ENCODE measurements around the gene ADAT3.

ADAT3 gene

DNA sequence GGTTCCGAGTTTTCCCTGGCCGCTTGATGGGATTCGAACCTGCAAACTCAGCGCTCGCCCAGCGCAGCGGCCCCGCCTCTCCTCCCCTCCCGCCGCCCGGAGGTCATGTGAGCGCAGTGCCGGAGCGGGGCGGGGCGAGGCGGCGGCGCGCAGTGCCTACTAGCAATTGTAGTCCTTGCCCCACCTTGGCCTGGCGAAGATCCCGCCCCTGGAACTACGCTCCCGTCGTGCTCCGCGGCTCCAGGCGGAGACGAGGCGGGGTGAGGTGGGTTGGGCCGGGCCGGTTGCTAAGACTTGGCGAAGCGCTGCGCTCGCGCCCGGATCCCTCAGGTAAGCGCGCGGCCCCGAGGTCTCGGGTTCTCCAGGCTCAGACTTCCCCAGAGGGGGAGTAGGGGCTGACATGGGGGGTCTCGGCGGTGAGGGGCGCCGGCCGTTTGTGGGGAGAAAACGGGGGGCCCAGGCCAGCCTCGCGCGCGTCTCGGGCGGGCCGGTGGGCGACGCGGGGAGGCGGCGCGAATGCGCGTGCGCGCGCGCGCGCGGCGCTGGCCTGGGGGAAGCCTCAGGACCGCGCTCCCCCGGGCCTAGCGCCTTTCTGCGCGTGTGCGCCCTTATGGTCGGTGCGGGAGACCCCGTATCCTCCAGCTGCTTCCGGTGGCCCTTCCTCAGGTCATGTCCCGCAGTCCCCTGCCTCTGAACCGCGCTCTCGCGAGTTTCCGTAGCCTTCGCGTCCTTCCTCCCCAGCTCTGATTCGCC, at the start of gene ADAT3, which contains the start of gene SCAMP4:
TSS of gene ADAT3 (plus strand) at position 290 of the 753 bp plus-strand sequence. CDS start 6,649 bp downstream, outside the sequence.
TSS of gene SCAMP4 (plus strand) at position 290 of the 753 bp plus-strand sequence. CDS start 9,621 bp downstream, outside the sequence.
- in situ Hi-C loops (cut with MboI; ENCODE audit: low sequenced_read_pairs) = no loop called here

- in situ Hi-C loops (cut with MboI; ENCODE audit: low sequenced_read_pairs) = no loop called here
These were observed 49.4 kb upstream of the ADAT3 start for GRCh38 chr19:1855828-1856255.

- in situ Hi-C loops (cut with MboI; ENCODE audit: low sequenced_read_pairs) = no loop called here
These were observed 48.9 kb upstream of the ADAT3 start for GRCh38 chr19:1856345-1856697.

DNA sequence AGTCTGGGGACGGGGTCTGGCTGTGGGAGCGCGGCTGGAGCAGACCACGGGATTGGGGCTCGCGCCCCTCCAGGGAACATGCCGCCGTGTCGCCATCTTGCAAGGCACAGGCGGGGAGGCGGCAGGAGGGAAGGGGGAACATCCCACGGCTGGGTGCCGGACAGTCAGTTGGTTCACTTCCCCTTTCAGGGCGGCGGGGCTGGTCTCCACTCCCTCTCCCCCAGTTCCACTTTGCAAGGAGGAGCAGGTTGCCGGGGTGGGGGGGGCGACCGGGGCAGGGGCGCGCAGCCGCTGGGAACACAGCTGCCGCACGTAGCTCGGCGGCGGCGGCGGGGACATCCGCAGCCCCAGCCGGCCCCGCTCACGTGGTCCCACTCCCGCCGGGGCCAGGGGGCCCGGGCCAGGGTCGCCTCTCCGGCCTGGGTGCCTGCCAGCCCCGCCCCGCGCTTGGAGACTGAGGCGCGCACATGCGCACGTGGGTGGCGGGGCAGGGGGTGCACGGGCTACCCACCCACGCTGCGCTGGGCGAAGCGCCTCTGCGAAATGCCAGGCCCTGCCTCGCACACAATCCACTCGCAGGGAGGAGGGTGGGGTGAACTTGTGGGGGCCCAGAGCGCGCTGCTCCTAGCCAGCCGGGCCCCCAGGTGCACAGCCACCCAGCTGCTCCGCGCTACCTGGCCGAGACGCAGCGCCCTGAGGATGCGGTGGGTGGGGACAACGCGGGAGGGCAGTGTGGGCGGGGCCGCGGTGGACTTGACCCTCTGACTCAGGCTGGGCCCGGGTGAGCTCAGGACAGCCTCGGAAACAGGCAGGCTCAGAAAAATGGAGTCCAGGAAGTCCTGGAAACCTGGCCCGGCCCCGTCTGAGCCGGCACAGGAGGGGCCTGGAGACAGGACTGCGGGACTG, 48.2 kb upstream of the ADAT3 start:
- in situ Hi-C loops (cut with MboI; ENCODE audit: low sequenced_read_pairs) = no loop called here

DNA sequence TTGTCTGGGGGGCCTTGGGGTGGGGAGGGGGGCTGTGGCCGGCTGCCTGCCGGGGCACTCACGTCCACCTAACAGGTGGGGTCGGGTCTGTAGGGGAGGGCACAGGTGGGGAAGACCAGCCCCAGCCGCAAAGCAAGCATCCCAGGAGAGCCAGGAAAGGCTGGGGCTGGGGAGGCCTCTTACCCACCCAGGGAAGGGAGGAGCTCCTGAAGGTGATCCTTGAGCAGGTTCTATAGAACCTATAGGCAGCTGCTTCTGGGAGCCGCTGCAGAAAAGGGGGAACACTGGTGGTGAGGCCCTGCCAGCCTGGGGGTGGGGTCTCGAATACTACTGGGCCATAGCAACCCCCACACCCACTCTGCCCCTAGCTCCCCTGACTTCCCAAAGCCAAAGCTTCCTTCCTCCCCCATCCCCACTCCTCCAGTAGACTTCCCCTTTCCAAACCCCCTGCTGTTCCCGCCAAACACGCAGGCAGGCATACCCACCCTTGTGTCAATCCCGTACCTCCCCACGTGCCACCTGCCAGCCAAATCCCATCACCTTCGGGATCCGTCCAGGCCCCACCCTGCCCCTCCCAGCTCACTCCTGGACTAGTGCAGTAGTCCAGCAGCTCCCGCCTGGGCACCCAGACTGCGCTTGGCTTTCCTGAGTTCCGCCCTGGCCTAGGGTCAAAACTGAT, 47.4 kb upstream of the ADAT3 start:
- in situ Hi-C loops (cut with MboI; ENCODE audit: low sequenced_read_pairs) = no loop called here

DNA sequence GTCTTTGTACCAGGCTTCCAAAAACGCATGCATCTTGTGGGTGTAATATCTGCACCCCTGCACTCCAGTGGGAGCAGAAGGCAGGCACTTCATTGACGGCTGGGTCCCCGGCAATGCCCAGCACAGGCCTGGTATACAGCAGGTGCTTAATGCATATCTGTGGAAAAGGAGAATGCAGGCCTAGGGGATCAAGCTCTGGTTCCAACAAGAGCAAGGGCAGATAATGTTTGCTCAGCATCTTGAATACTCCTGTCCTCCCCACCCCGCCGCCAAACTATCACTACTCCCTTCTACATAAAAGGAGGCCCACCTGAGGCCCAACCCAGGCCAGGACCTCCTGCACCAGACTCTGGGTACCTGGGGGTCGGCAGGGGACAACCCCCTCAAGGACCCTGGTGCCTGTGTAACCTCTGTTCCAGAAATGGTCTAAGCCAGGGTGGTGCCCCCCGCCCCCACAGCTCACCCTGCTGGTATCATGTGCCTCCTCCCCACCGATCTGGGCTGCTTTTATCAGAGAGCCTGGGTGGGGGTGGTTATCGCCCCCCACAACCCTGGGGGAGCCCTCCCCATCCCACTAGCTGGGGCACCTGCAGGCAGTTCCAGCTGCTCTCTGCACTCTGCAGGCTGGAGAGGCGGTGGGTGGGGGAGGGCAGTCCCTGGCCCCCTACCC, 46.7 kb upstream of the ADAT3 start:
- in situ Hi-C loops (cut with MboI; ENCODE audit: low sequenced_read_pairs) = no loop called here

- in situ Hi-C loops (cut with MboI; ENCODE audit: low sequenced_read_pairs) = no loop called here
These were observed 45.8 kb upstream of the ADAT3 start for GRCh38 chr19:1859331-1859781.

- in situ Hi-C loops (cut with MboI; ENCODE audit: low sequenced_read_pairs) = no loop called here
These were observed 45.0 kb upstream of the ADAT3 start for GRCh38 chr19:1860042-1860775.

- in situ Hi-C loops (cut with MboI; ENCODE audit: low sequenced_read_pairs) = no loop called here
These were observed 44.2 kb upstream of the ADAT3 start for GRCh38 chr19:1860821-1861598.

DNA sequence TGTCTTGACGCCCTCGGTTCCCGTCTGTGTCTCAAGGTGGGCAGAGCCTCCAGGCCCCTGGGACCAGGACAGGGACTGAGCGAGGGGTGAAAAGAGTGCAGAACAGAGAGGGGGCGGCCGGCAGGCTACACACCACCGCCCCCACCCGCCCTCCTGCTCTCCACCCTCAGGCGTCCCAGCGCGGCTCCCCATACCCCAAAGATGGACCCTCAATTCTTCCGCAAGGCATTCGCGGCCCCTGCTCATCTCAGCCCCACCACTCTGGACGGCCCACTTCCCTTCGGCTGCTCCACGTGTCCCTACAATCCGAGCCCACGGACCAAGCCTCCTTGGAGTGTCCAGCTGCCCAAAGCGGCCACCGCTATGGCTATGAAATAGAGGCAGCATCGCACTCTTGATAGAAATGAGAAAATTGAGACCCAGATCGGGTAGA, 43.6 kb upstream of the ADAT3 start:
- in situ Hi-C loops (cut with MboI; ENCODE audit: low sequenced_read_pairs) = no loop called here

DNA sequence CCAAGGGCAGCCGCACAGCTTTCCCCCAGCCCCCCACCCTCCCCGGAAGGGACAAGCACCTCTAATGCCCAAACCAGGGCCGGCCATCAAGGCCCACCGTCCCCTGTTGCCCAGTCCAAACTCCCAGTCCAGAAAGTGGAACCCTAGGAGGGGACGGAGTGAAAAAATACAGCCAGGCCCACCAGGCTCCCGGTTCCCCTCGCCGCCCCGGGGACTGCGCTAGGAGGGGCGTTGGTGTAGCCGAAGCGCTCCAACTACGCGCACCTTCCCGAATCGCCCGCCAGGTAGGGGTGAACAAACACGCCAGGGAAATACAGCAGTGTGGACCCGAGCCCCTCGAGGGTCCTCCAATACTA, 43.2 kb upstream of the ADAT3 start:
- in situ Hi-C loops (cut with MboI; ENCODE audit: low sequenced_read_pairs) = no loop called here

GRCh38 chr19:1862424-1863327, 42.5 kb upstream of the ADAT3 start:
- in situ Hi-C loops (cut with MboI; ENCODE audit: low sequenced_read_pairs) = no loop called here

DNA sequence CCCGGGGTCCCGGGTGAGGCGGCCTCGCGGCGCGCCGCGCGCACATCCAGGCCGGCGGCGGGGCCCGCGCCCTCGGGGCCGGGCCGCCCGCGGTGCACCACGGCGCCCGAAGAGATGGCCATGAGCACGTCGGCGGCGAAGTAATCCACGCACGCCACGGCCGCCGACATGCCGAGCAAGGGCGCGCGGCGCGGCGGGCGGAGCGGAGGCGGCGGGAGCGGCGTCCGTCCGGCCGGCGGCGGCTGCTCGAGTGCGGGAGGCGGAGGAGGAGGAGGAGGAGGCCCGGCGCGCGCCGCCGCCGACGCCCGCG, 41.9 kb upstream of the ADAT3 start, which contains the start of gene KLF16:
TSS of gene KLF16 (minus strand) at position 252 of the 310 bp plus-strand sequence. CDS start at position 170, 82 bp downstream.
- in situ Hi-C loops (cut with MboI; ENCODE audit: low sequenced_read_pairs) = no loop called here

- in situ Hi-C loops (cut with MboI; ENCODE audit: low sequenced_read_pairs) = no loop called here
These were observed 41.3 kb upstream of the ADAT3 start for GRCh38 chr19:1863638-1864479.

DNA sequence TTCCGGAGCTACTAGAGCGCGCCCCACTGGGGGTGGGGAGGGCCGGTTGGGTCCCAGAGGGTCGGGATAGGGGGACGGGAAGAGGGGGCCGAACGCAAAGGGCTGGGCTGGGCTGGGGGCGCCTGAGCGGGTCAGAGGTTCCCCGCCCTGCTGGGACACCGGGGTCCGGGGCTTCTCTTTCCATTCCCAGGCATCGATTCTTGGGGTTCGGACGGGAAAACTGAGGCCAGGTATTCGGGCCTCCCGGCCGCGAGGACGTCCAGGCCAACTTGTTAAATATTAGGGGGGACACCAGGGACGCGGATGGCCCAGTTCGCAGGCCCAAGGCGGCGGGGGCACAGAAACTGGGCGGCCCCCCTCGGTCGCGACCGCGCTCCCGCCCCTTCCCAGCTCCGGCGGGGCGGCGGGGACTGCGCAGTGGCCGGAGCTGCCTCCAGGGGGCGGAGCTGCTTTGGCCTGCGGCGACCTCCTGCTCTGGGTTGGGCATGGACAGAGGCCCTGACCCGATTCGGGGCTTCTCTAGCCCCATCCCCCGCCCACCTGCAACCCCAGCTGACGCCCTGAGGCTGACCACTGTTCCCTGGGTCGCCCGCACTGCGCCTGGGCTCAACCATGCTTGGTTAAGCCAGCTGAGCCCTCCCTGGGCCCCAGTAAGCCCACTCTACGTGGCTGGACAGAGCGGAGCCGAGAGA, 40.6 kb upstream of the ADAT3 start:
- in situ Hi-C loops (cut with MboI; ENCODE audit: low sequenced_read_pairs) = no loop called here

GRCh38 chr19:1865172-1866010, 39.8 kb upstream of the ADAT3 start:
- in situ Hi-C loops (cut with MboI; ENCODE audit: low sequenced_read_pairs) = no loop called here
